Measurements from ENCODE around the gene THRB. TPM values are rescaled to one million over a fixed set of nuclear protein-coding genes. Genes with fewer than 3 reads are reported as not detected.

THRB gene
- polyA plus RNA-seq (ENCODE audit: insufficient read length) = 1.1 TPM

DNA sequence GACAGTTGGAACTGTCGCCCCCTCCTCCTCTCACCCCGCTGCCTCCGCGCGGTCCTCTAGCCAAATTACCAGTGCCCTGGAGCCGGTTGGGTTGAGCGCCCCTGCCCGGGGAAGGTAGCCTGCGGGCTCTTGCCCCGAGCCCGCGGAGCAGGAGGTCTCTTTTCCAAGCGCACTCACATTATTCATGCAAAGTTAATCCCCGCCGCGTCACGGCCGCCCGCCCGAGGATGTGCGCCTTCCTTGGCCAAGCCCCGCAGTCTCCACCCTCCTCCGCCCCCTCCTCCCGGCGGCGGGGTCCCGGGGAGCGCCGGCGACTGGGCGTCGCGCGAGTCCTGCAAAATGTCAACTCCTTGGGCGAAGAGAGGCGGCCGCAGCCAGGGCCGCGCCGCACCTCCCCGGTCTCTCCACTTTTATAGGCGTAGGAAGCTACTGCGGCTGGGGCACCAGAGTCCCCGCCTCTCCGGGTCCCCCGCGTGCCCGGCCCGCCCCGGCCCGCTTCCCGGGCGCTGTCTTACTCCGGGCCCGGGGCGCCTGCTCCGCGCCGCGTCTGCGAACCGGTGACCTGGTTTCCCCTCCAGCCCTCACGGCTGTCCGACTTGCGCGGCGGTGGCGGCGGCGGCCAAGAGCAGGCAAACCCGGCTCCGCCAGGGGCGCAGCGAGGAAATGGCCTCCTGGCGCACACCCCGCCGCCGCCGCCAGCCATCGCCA, at the start of gene THRB:
Gene THRB, minus strand, starts transcription at position 233 of the 708 bp plus-strand sequence.
- DNase-seq (ENCODE audit: low read depth) = no peak

DNA sequence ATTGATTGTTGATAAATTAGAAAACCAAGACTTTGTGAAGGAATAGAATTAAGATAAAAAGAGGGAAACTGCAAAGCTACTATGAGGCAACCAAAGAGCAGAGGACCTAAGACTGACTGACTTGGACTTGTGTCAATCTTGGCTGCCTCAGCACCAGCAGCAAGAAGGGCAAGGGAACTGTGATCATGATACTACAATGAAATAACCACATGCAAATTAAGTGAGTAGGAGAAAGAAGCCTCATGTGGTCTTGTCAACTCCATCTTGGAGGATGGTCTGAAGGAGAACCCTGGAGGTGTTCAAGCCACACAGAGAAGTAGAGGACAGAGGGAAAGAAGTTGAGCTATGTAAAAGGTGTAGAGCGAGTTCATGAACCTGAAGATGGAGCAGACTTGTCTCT, 47.3 kb upstream of the THRB start:
- no peak for DNase-seq (ENCODE audit: low read depth)

DNA sequence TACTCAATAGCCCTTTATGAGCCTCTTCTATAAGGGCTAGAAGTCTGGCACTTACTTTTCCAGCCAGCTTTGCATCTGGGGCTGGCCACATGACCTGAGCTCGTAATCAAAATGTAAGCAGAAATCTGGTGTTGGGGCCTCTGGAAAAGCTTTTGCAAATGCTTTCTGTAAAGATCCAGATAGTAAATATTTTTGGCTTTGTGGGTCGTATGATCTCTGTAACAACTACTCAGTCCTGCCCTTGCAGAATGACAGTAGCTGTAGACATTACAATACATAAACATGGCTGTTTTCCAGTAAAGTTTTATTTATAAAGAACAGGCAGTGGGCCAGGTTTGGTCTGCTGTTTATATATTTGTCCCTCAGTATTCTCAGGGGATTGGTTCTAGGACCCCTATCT, 46.2 kb upstream of the THRB start:
- no peak for DNase-seq (ENCODE audit: low read depth)

DNA sequence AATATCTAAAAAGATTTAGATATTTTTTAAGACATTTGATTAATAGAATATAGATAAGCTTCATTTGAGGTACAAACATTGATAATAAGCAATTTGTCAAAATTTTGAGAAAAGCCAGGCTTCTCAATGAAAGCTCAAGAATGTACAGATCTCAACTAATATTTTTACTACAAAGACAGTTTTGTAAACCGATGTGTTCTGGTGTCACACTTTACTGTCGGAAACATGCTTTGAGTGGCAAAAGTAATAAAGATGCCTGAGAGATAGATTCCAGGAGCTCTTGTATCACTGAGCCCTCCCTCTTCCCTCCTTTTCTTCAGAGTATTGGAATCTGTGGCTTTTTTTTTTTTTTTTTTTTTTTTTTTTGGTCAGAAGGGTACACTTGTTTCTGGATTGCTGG, 45.0 kb upstream of the THRB start:
- no peak for DNase-seq (ENCODE audit: low read depth)

DNA sequence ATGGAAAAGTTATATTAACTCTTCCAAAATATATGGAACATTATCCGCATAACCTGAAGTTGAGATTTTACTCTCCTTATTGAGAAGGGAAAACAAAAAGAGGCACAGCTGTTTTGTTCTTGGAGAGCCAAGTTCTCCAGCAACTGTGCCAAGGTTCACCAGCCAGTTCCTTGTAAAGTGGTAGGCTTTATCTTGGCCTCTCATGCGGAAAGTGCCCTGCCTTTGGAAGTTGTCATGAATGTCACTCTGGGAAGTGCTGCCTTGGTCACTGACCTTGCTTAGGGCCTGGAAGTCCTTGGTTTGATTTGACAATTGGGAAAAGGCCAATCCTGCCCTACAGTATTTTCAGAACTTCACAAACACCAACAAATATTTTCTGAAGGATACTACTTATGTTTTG, 44.2 kb upstream of the THRB start:
- no peak for DNase-seq (ENCODE audit: low read depth)

DNA sequence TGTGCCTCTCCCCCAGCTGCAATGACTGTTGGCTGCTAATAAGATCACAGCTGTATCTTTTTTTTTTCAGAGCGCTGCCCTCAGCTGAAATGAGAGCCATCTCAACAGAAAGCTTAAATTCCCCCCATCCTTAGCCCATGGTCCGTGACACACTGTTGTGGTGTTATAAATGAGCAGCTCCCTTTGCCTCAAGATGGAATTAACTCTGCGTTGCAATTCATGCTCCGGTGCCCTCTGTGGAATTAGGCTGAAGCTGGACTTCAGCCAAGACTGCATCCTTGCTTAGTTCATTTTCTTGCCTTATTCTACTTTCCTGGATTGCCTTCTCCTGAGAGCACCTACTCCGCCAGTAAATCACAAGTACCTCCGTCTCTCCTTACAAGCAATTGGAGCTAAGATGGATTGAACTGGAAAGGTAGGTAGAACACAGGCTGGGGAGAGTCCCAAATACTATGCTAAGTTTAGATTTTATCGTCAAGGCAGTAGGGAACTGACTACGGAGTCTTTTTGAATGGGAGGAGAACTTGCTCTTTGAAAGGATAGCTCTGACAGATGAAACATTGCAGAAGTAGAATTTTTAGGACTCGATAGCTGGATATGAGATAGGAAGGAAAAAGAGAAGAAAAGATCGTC, 39.0 kb upstream of the THRB start:
- DNase-seq (ENCODE audit: low read depth) = no peak

DNA sequence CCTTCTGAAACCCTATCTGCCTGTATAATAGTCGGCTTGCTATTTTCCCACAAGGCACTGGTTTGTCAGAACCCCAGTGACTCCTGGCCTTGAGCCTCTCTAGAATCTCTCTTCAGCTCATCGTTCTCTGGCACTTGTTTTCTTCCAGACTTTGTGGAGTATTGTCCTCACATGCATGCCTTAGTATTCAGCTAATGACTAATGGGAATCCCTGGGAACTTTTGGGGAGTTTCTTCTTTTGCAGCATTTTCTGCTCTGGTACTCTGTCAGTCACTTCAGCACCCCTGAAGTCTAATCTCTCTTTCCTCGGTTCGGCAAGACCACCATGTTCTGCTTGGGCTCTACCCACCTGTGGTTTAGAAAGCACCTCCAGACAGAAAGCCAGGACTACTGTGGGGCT, 35.8 kb upstream of the THRB start:
- DNase-seq (ENCODE audit: low read depth) = no peak

DNA sequence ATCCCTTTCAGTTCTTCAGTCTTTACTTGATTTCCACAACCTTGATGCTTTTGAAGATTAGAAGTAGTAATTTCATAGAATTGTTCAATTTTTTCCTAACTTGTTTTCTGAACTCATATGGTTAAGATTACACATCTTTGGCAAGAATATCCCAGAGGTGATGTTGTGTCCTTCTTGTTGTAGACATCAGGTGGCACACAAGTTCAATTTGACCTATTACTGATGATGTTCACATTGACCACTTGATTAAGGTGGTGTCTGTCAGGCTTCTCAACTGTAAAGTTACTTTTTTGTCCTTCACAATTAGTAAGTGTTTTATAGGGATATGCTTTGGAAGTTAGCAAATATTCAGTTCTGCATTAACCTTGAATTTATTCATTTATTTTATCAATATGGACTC, 34.6 kb upstream of the THRB start:
- DNase-seq (ENCODE audit: low read depth) = no peak

DNA sequence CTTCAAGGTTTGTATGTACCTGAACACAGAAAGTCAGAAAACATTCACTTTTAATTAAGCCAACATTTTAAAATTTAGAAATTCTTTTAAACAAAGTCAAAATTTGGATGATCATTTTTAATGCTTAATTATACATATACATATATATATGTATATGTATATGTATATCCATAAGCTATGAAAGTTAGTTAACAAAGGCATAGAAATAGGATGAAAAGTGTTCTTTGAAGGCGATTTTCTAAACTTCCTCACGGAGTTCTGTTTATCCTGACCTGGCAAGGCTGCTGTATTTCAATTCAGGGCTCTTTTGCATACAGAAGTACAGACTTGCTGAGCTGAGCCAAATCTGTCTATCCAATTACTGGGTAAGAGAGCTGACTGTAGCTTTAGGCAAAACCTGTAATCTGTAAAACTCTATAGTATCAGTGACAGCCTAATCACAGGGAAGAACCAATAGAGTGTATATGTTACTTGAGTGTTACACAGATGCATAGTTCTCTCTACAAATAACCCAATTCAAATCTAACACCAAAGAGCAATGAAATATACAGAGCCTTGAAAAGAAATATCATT, 32.1 kb upstream of the THRB start:
- no peak for DNase-seq (ENCODE audit: low read depth)

DNA sequence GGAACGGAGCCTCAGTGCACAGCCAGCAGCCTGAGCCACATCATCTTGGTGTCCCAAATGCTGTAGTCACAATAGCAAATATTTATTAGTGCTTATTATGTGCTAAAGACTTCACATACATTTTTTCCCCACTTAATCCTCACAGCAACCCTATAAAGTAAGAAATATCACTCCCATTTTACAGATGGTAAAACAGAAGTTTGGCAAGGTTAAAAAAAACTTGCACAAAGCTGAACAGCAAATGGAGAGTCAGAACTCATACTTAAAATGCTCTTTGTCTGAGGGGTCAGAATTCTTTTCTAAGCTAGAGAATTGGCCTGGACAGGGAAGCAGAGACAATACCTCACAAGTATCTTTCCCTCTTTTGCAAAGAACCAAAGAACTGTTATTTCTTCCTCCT, 30.9 kb upstream of the THRB start:
- no peak for DNase-seq (ENCODE audit: low read depth)

DNA sequence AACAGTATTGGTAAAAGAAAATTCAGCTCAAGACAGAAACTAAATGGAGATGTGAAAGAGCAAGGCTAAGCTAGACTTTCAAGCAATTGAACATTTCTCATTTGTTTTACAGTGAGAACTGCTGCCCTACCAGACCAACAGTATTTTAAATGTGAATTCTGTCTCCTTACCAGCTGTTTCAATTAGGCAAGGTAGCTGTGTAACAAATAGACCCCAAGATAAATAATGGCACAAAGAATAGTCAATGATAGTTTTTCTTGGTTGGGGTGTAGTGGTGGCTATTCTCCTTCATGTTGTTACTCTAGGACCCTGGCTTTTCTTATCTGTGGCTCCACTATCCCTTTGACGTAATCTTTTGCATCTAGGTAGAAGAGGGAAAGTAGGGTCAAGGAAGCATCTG, 30.4 kb upstream of the THRB start:
- DNase-seq (ENCODE audit: low read depth) = no peak

DNA sequence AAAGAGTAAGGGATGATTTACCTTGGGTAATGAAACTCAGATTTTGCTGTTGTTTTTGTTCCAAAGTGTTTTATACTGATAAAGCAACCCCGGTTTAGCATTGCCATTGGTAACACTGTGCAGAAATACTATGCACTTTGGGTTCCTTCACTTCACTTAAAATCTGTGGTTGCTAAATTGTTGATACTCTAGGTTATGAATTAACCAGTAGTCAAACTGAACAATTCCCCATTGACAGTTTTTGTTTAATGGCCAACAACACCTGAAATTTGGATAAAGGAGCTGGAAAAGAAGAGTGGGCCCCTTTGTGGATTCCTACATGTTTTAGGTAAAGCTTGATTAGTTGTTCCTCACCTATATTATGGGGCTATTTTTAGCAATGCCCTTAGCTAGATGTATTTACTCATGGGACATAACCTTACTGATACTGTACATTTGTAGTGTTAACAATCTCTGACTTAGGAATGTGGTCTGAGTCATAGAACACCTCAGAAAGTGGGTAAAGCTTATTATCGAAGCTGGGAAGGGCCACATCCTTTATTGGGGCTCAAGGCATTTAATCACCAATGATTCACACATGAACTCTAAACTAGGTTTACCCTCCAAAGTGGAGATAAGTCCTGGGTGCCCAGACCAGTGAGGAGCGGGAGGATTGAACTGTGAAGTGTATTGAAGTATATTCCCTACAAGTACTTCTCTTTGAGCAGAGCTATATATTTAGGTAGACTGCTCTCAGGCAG, 29.5 kb upstream of the THRB start:
- DNase-seq (ENCODE audit: low read depth) = no peak

DNA sequence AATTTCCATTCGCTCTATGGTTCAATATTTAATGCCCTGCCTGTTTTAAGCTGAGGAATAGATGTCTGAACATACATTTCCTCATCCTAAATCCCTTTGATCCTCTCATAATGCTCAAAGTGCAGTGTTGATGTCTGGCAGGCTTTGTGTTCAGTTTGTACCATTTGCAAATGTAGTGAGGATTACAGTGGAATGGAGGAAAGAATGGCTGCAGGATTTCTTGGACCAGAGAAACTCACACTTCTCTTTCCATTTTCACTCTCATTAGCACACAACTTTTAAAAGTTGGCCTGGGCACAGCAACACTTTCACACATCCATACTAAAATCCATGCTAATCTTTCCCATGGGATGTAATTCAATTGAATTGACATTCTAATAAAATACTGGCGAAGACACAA, 28.6 kb upstream of the THRB start:
- no peak for DNase-seq (ENCODE audit: low read depth)

DNA sequence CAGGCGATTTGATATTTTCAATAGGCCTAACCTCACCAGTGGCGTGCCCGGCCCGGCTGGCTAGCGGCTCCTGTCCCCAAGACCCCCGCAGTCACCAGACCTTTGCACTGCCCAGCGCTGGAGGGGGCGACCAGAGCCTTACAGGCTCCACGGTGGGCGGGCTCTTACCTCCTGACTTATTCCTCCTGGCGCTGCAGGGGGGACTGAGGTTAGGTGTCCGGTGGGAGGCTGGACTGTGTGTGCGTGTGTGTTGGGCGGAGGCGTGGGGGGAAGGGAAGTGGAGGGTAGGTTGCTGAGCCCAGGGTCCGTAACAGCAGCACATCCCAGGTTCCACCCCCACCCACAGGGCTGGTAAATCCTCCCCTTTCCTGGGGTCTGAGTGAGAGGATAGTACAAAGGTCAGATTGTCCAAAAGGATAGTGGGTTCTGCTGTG, 27.5 kb upstream of the THRB start:
- no peak for DNase-seq (ENCODE audit: low read depth)

DNA sequence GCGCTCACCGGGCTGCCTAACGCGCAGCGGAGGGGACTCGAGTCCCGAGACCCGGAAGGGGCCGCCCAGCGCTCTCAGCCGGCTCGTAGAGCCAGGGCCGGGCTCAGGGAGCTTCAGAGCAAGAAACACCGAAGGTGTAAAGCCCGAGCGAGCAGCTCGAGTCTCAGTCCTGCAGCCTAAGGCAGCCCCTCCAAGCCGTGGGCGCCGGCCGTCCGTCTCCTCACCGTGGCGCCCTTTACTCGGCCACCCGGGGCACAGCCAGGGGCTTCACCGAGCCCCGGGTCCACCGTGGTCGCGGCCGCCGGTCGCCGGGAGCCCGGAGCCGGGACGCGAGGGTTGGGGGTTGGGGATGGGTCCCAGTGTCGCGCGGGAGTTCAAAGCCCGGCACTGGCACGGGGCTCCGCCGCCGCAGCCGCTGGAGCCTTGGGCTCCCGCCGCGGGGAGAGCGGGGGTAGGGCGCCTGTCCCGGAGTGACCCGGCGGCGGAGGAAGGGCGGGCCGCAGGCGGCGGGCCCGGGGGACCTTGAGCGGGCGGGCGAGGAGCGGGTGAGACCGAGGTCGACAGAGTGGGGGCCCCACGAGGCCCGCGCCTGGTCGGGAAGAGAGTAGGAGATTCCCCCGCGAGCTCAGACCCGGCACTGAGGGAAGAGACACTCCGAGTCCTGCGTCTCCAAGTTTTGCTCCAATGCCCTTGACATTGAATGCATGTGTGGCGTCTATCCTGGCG, 26.9 kb upstream of the THRB start:
- DNase-seq (ENCODE audit: low read depth) = no peak

DNA sequence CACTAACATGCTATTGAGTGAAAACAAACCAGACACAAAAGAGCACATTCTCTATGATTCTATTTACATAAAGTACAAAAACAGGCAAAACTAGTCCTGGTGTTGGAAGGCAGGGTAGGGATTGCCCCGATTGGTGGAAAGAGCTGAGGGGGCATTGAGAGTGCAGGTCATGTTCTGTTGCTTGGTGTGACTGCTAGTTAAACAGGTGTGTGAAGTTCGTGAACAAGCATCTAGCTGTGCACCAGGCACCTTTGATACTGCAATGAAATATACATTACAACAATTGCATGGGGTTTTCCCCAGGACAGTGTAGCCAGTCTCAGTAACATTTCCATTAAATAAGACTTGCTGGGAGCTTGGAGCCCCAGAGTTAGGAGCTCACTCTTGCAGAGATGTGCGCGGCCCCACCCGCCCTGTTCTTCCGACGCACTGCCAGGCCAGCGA, 26.3 kb upstream of the THRB start:
- DNase-seq (ENCODE audit: low read depth) = no peak

DNA sequence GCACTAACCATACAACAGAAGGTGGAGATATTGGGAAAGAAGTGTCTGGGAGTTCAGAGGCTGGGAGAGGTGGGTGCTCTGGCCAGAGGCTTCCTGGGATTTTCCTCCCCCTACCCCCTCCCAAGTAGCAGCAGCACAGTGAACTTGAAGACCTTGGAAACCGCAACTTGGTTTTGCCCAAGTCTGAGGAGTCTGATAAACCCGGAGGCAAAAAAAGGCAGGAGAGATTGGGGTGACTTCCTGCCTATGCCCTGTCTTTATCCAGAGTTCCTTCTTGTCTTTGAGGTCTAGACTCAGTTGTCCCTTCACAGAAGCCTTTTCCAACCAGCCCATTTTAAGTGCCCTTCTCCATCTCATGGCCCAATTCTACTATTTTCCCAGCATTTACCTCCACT, 25.4 kb upstream of the THRB start:
- DNase-seq (ENCODE audit: low read depth) = no peak

DNA sequence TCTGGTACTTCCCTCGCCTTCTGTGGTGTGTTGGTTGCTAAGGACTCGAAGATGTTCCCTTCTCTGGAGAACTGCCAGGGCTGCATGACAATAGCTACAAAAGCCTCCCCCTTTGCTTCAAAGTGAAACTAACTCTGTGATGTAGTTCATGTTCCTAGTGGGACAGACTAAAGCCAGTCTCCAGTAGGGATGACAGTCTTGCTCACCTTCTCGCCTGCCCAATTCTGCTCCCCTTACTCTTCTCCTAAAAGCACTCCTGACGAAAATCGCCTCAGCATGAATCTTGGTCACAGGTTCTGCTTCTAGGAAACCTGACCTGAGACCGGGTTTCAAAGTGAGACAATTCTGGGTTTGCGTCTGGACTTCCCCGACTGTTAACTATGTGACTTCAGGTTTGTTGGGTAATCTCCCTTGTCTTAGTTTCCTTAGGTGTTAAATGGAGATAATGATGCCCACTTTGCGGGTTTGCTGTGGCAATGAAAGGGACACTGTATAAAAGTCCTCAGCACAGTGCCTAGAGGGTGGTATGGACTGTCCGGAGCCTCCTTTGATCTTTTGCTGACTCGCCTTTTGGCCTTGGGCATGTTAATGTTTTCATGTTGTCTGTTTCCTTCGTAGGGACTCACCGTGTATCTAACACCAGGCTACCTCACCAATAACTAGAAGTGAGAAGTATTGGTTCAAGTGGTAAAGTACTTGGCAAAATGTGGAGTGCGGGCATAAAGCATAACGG, 24.9 kb upstream of the THRB start:
- DNase-seq (ENCODE audit: low read depth) = no peak

DNA sequence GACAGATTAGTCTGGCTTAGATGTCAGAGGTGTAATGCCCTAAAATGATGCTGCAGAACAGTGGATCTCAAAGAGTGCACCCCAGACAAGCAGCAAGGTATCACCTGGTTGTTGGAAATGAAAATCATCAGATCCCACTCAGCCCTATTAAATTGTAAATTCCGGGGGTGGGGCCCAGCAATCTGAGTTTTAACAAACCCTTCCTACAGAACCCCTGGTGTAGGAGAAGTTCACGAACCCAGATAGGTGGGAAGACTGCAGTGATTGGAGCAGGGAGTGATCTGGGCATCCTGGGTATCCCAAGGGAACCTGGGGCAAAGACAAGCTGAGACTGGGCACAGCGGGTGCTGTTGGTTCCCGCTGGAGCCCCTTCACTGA, 24.3 kb upstream of the THRB start:
- DNase-seq (ENCODE audit: low read depth) = no peak

DNA sequence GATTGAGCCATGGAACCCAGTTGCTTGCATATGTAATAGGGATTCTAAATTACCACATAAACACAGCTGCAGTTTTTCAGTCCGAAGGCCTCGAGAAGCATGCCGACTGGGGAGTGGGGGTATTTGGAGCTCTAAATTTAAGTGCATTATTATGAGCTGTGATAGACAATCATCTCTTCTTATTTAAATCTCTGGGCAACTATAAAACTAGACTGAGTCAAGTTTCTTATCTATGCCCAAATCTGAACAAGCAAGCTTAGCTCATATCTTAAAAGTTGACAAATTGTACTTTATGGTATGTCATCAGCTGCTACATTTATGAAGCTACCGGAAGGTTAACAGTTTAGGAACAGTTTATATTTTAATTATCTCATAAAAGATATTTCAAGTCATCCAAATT, 19.5 kb upstream of the THRB start:
- DNase-seq (ENCODE audit: low read depth) = no peak

DNA sequence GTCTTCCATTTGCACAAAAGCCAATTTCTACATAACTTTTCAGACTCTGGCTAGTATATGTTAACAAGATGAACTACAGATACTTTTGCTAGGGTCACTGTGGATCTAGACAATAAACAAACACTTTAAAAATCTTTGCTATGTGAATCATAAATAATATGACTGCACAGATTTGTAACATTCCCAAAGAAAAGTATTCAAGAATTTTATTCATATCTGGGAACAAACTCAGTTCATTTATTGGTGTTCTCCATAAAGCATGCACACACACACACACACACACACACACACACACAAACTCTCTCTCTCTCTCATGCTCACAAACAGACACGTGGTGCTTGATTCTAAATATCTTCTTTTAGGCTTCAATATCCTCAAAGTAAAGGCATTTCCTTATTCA, 18.8 kb upstream of the THRB start:
- no peak for DNase-seq (ENCODE audit: low read depth)
